CD4-positive, alpha-beta T cell treated with Interleukin-12 subunit alpha and Interleukin-12 subunit beta, for 1 hour (primary cell): ENCODE measurements around the gene KCNK7.
A peak's percentile ranks its signal among the peaks of the same experiment; 100 is the strongest.

ENCODE experiments used
- DNase-seq: peaks from one replicate; pipeline ENCODE4 v3.0.0-alpha.2; 2020

KCNK7 gene

GRCh38 chr11:65554057-65554818 is 41.4 kb downstream of the KCNK7 start:
- DNase-seq, result no peak

GRCh38 chr11:65553301-65554001 is 42.1 kb downstream of the KCNK7 start:
- peak; percentile 86 for DNase-seq

- DNase-seq, result no peak
Measured at GRCh38 chr11:65552388-65552951, 43.1 kb downstream of the KCNK7 start.

- peak; percentile 73 for DNase-seq
Measured at GRCh38 chr11:65551572-65552387, 43.8 kb downstream of the KCNK7 start.

GRCh38 chr11:65549096-65549495 is 46.5 kb downstream of the KCNK7 start:
- no peak for DNase-seq

GRCh38 chr11:65548395-65548794 is 47.2 kb downstream of the KCNK7 start:
- DNase-seq, result no peak

- peak; percentile 66 for DNase-seq
Measured at GRCh38 chr11:65547446-65548125, 48.0 kb downstream of the KCNK7 start.

- DNase-seq, result peak; percentile 98
Measured at GRCh38 chr11:65546217-65546958, 49.2 kb downstream of the KCNK7 start.

GRCh38 chr11:65545853-65546216 is 49.8 kb downstream of the KCNK7 start:
- no peak for DNase-seq
